ENCODE results near the gene RUNX2. TPM values are rescaled to one million over a fixed set of nuclear protein-coding genes. Genes with fewer than 3 reads are reported as not detected.

Gene RUNX2
- polyA plus RNA-seq, 1 of the 3 experiments (the other 2 are of a cell fraction) = 4.4 TPM

- TF ChIP-seq, protein P1, sequence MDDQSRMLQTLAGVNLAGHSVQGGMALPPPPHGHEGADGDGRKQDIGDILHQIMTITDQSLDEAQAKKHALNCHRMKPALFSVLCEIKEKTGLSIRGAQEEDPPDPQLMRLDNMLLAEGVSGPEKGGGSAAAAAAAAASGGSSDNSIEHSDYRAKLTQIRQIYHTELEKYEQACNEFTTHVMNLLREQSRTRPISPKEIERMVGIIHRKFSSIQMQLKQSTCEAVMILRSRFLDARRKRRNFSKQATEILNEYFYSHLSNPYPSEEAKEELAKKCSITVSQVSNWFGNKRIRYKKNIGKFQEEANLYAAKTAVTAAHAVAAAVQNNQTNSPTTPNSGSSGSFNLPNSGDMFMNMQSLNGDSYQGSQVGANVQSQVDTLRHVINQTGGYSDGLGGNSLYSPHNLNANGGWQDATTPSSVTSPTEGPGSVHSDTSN (IDR thresholded peaks at IDR 0.05) = no peak
- TF ChIP-seq, protein P2, sequence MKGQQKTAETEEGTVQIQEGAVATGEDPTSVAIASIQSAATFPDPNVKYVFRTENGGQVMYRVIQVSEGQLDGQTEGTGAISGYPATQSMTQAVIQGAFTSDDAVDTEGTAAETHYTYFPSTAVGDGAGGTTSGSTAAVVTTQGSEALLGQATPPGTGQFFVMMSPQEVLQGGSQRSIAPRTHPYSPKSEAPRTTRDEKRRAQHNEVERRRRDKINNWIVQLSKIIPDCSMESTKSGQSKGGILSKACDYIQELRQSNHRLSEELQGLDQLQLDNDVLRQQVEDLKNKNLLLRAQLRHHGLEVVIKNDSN (IDR thresholded peaks at IDR 0.05; ENCODE audit: borderline replicate concordance, low read depth) = no peak
- TF ChIP-seq FOXJ3 (CRISPR knock-in tag; IDR thresholded peaks at IDR 0.05) = no peak
Observed at GRCh38 chr6:45648262-45648620, 320.1 kb downstream of the RUNX2 start (continued).

GRCh38 chr6:45650524-45651135 is 322.5 kb downstream of the RUNX2 start:
- DNase-seq = no peak
- no peaks in the 10 kb centered on the region for H3K36me3 ChIP-seq (replicated peaks in 1 of 2; ENCODE audit: control insufficient read depth in 1 of 2, insufficient read depth in 2 of 2, low read length in 1 of 2)
- peak overlapping the region in 1 of 2 experiments; percentile 93; a peak in 2 of 4 replicates for H3K27ac ChIP-seq (ENCODE audit: low read depth in 2 of 2, low read length in 1 of 2)
- H4K20me1 ChIP-seq (ENCODE audit: insufficient read depth) = no peaks in the 10 kb centered on the region
- H3K79me2 ChIP-seq (ENCODE audit: insufficient read depth) = no peaks in the 10 kb centered on the region
- peak overlapping the region; percentile 62; the same call in 1 of the 2 replicates for H3K9ac ChIP-seq
- H2AFZ ChIP-seq (ENCODE audit: low read depth) = no peak overlapping the region
- no peaks in the 10 kb centered on the region for H3K27me3 ChIP-seq (ENCODE audit: insufficient read depth)
- no peaks in the 10 kb centered on the region for H3K9me3 ChIP-seq
- POLR2A ChIA-PET = no interaction called here
- no peaks in the 10 kb centered on the region for H3K9me2 ChIP-seq
- WGBS (ENCODE audit: low lambda C conversion rate) = 6% methylated on average over 3 of the region's 3 CpGs
- H3K4me2 ChIP-seq = peak overlapping the region; percentile 64
- CTCF ChIA-PET = interaction anchor here (0.6 to 1.2 kb wide), 2 partner anchors 12 to 16 kb away, joined by 3 read pairs; no protein-coding TSS in a partner anchor
- peaks cover 20% of the 10 kb centered on the region for H3F3A ChIP-seq (replicated peaks; ENCODE audit: insufficient read depth)
- H3K4me1 ChIP-seq (ENCODE audit: control insufficient read depth in 1 of 2, insufficient read depth in 2 of 2, low read depth in 1 of 2, low read length in 1 of 2) = peaks cover 0 to 39% of the 10 kb centered on the region in 2 experiments; a peak in 3 of 4 replicates
- no peak overlapping the region for H3K4me3 ChIP-seq (ENCODE audit: low read depth in 2 of 2, low read length in 1 of 2)
- TF ChIP-seq TCF12 (IDR thresholded peaks at IDR 0.05) (peak; percentile 96), EZH2phosphoT487 (IDR thresholded peaks at IDR 0.05; ENCODE audit: borderline replicate concordance, low read depth) (no peak), NFIC (IDR thresholded peaks at IDR 0.05; ENCODE audit: borderline replicate concordance) (peak; percentile 91), RXRA (IDR thresholded peaks at IDR 0.05; ENCODE audit: borderline replicate concordance, low read depth) (peak; percentile 100), TEAD4 (IDR thresholded peaks at IDR 0.05; ENCODE audit: borderline replicate concordance, insufficient read depth) (peak; percentile 91), EP300 (IDR thresholded peaks at IDR 0.05; ENCODE audit: borderline replicate concordance in 1 of 2, low read depth in 1 of 2, low read length in 1 of 2) (peak; percentile 39 to 96; a peak in 3 of 4 replicates), YY1 (IDR thresholded peaks at IDR 0.05; ENCODE audit: low read depth) (peak; percentile 49; the same call in 1 of the 2 replicates), FOXM1 (IDR thresholded peaks at IDR 0.05; ENCODE audit: low read depth) (peak; percentile 55; the same call in 1 of the 2 replicates), CTCF (IDR thresholded peaks at IDR 0.05) (no peak), FOSL2 (IDR thresholded peaks at IDR 0.05; ENCODE audit: borderline replicate concordance, low read depth) (peak; percentile 93), JUND (IDR thresholded peaks at IDR 0.05) (peak; percentile 97), POLR2AphosphoS5 (IDR thresholded peaks at IDR 0.05; ENCODE audit: low read depth, low read length) (peak; percentile 57; the same call in 1 of the 2 replicates), SIN3A (IDR thresholded peaks at IDR 0.05; ENCODE audit: borderline replicate concordance, low read depth, low read length) (peak; percentile 69; the same call in 1 of the 2 replicates), MXI1 (IDR thresholded peaks at IDR 0.05; ENCODE audit: low read depth, low read length) (0 out of 2 replicates have a peak, but pooled peaks have one; percentile 19), REST (IDR thresholded peaks at IDR 0.05; ENCODE audit: low read depth, low read length) (peak; percentile 66; the same call in 1 of the 2 replicates), ELF1 (IDR thresholded peaks at IDR 0.05) (peak; percentile 51; the same call in 1 of the 2 replicates)
- TF ChIP-seq, protein P3, sequence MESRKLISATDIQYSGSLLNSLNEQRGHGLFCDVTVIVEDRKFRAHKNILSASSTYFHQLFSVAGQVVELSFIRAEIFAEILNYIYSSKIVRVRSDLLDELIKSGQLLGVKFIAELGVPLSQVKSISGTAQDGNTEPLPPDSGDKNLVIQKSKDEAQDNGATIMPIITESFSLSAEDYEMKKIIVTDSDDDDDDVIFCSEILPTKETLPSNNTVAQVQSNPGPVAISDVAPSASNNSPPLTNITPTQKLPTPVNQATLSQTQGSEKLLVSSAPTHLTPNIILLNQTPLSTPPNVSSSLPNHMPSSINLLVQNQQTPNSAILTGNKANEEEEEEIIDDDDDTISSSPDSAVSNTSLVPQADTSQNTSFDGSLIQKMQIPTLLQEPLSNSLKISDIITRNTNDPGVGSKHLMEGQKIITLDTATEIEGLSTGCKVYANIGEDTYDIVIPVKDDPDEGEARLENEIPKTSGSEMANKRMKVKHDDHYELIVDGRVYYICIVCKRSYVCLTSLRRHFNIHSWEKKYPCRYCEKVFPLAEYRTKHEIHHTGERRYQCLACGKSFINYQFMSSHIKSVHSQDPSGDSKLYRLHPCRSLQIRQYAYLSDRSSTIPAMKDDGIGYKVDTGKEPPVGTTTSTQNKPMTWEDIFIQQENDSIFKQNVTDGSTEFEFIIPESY (IDR thresholded peaks at IDR 0.05; ENCODE audit: borderline replicate concordance, low read depth) = peak; percentile 20; the same call in 1 of the 2 replicates
- TF ChIP-seq, protein P2 (IDR thresholded peaks at IDR 0.05; ENCODE audit: borderline replicate concordance, low read depth) = no peak
